HepG2 (cell line): ENCODE measurements around the gene FAAP100. TPM values are rescaled to one million over a fixed set of nuclear protein-coding genes. Genes with fewer than 3 reads are reported as not detected.

Source experiments
- ARID2 ChIP-seq: sonication (generic); formaldehyde crosslinking; IDR thresholded peaks from 2 replicates; pipeline ENCODE4 v1.8.1; 2022; ENCODE audit warnings: mild to moderate bottlenecking, missing genetic modification reagents, borderline replicate concordance
- BORCS8-MEF2B ChIP-seq: sonication (generic); formaldehyde crosslinking; IDR thresholded peaks from 2 replicates; pipeline ENCODE4 v1.8.0; 2022; ENCODE audit warnings: mild to moderate bottlenecking, missing genetic modification reagents
- GATA4 ChIP-seq: sonication (generic); IDR thresholded peaks from 2 replicates; pipeline ENCODE4 v1.6.1; 2016; ENCODE audit warnings: antibody characterized with exemption, low read depth, borderline replicate concordance
- HMG20B ChIP-seq: conservative IDR thresholded peaks from 2 replicates; pipeline ENCODE4 v1.6.1; 2016; ENCODE audit warnings: missing genetic modification reagents, missing compliant biosample characterization
- HNRNPH1 ChIP-seq: fragments of 200-400 bp; formaldehyde crosslinking; optimal IDR thresholded peaks from 2 replicates; pipeline ENCODE3; 2017; ENCODE audit warnings: mild to moderate bottlenecking, low read depth, low read length
- SPEN ChIP-seq: sonication (generic); formaldehyde crosslinking; IDR thresholded peaks from 2 replicates; pipeline ENCODE4 v1.5.1; 2020; ENCODE audit warnings: low read depth, mild to moderate bottlenecking, missing genetic modification reagents
- TBX2 ChIP-seq: sonication (generic); formaldehyde crosslinking; IDR thresholded peaks from 2 replicates; pipeline ENCODE4 v1.5.0; 2020; ENCODE audit warnings: missing genetic modification reagents, mild to moderate bottlenecking, borderline replicate concordance
- ZNF264 ChIP-seq: sonication (generic); formaldehyde crosslinking; IDR thresholded peaks from 2 replicates; pipeline ENCODE4 v1.4.0; 2020; ENCODE audit warnings: missing genetic modification reagents
- ZNF343 ChIP-seq: sonication (generic); formaldehyde crosslinking; IDR thresholded peaks from 2 replicates; pipeline ENCODE4 v1.4.0; 2020; ENCODE audit warnings: mild to moderate bottlenecking, missing genetic modification reagents
- ZNF468 ChIP-seq: sonication (generic); formaldehyde crosslinking; IDR thresholded peaks from 2 replicates; pipeline ENCODE4 v1.8.0; 2022; ENCODE audit warnings: mild to moderate bottlenecking, moderate library complexity, missing genetic modification reagents
- ZNF883 ChIP-seq: sonication (generic); formaldehyde crosslinking; IDR thresholded peaks from 2 replicates; pipeline ENCODE4 v1.5.1; 2020; ENCODE audit warnings: mild to moderate bottlenecking, missing genetic modification reagents; ENCODE audit errors: not compliant biosample characterization
- polyA plus RNA-seq, 8 experiments: library from polyadenylated mRNA; depleted of rRNA in 3 of 8; stranded (reverse) in 7 of 8; unstranded in 1 of 8; fragments of >200 nt; fragmentation: Illumina TruSeq in 4 of 8; extraction: Trizol in 4 of 8; gene quantifications; 2 replicates each; pipeline versions ENCODE4 v1.2.1 to v1.2.3, GENCODE V29; 2011 to 2016; ENCODE audit warnings: low read depth in 4 of 8, missing spikeins in 1 of 8, mixed read lengths in 1 of 8; ENCODE audit not compliant: insufficient read depth in 1 of 8
- total RNA-seq, 5 experiments: library from RNA; depleted of rRNA; stranded (reverse); fragments of >200 nt; fragmentation: Illumina TruSeq; extraction: Trizol; gene quantifications; 2 replicates each; pipeline ENCODE4 v1.2.3, GENCODE V29; 2016; ENCODE audit warnings: low read depth in 1 of 5
- TF ChIP-seq, protein P1 (sequence below): sonication (generic); formaldehyde crosslinking; IDR thresholded peaks from 2 replicates; pipeline ENCODE4 v1.4.0; 2020; ENCODE audit warnings: missing genetic modification reagents
- TF ChIP-seq, protein P2 (sequence below): sonication (generic); formaldehyde crosslinking; IDR thresholded peaks from 2 replicates; pipeline ENCODE4 v1.5.1; 2020; ENCODE audit warnings: mild to moderate bottlenecking, missing genetic modification reagents, moderate library complexity
- TF ChIP-seq, protein P3 (sequence below): conservative IDR thresholded peaks from 2 replicates; pipeline ENCODE4 v1.6.1; 2018; ENCODE audit warnings: missing genetic modification reagents
- TF ChIP-seq, protein P4 (sequence below): sonication (generic); formaldehyde crosslinking; IDR thresholded peaks from 2 replicates; pipeline ENCODE4 v1.5.1; 2020; ENCODE audit warnings: missing genetic modification reagents, mild to moderate bottlenecking, borderline replicate concordance
- TF ChIP-seq, protein P5 (sequence below): sonication (generic); formaldehyde crosslinking; IDR thresholded peaks from 2 replicates; pipeline ENCODE4 v1.5.0; 2020; ENCODE audit warnings: mild to moderate bottlenecking, missing genetic modification reagents

FAAP100 gene
- total and polyA plus RNA-seq, 2 of the 13 experiments (the other 11 are each of a cell fraction or from before 2014, with no cell fraction given), result 7.6 to 20.8 TPM

DNA sequence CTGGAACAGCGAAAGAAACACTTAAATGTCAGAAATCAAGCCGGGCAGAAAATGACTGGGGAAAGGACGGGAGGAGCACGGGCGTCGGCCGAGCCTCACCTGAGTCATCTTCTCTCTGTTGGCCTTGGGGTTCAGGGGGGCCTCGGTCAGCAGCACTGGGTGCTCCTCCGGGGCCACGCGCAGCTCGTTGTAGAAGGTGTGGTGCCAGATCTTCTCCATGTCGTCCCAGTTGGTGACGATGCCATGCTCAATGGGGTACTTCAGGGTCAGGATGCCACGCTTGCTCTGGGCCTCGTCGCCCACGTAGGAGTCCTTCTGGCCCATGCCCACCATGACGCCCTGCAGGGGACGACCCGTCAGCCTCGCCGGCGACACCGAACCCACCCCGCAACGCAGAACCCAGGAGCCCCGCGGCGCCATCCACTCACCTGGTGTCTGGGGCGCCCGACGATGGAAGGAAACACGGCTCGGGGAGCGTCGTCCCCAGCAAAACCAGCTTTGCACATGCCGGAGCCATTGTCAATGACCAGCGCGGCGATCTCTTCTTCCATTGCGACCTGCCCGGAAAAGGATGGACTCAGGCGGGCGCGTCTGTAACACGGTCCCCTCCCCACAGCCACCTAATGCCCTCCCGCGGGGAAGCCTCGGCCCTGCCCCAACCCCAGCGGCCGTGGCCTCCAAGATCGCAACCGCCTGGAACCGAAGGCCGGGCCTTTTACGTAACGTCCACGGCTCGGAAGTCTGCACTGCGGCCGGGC is 40.2 kb downstream of the FAAP100 start (continued):
- TF ChIP-seq, protein P1, sequence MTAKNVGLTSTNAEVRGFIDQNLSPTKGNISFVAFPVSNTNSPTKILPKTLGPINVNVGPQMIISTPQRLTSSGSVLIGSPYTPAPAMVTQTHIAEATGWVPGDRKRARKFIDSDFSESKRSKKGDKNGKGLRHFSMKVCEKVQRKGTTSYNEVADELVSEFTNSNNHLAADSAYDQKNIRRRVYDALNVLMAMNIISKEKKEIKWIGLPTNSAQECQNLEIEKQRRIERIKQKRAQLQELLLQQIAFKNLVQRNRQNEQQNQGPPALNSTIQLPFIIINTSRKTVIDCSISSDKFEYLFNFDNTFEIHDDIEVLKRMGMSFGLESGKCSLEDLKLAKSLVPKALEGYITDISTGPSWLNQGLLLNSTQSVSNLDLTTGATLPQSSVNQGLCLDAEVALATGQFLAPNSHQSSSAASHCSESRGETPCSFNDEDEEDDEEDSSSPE (CRISPR knock-in tag), result no peak
- peak; percentile 20; the same call in 1 of the 2 replicates for TF ChIP-seq SPEN
- 0 out of 2 replicates have a peak, but pooled peaks have one; percentile 39 for TF ChIP-seq ZNF343 (CRISPR knock-in tag)
- TF ChIP-seq TBX2 (CRISPR knock-in tag), result 0 out of 2 replicates have a peak, but pooled peaks have one; percentile 27
- TF ChIP-seq HNRNPH1, result peak; percentile 46
- peak; percentile 49 for TF ChIP-seq ZNF883 (CRISPR knock-in tag)
- no peak; the same call in 1 of the 2 replicates for TF ChIP-seq ZNF264 (CRISPR knock-in tag)
- TF ChIP-seq, protein P2, sequence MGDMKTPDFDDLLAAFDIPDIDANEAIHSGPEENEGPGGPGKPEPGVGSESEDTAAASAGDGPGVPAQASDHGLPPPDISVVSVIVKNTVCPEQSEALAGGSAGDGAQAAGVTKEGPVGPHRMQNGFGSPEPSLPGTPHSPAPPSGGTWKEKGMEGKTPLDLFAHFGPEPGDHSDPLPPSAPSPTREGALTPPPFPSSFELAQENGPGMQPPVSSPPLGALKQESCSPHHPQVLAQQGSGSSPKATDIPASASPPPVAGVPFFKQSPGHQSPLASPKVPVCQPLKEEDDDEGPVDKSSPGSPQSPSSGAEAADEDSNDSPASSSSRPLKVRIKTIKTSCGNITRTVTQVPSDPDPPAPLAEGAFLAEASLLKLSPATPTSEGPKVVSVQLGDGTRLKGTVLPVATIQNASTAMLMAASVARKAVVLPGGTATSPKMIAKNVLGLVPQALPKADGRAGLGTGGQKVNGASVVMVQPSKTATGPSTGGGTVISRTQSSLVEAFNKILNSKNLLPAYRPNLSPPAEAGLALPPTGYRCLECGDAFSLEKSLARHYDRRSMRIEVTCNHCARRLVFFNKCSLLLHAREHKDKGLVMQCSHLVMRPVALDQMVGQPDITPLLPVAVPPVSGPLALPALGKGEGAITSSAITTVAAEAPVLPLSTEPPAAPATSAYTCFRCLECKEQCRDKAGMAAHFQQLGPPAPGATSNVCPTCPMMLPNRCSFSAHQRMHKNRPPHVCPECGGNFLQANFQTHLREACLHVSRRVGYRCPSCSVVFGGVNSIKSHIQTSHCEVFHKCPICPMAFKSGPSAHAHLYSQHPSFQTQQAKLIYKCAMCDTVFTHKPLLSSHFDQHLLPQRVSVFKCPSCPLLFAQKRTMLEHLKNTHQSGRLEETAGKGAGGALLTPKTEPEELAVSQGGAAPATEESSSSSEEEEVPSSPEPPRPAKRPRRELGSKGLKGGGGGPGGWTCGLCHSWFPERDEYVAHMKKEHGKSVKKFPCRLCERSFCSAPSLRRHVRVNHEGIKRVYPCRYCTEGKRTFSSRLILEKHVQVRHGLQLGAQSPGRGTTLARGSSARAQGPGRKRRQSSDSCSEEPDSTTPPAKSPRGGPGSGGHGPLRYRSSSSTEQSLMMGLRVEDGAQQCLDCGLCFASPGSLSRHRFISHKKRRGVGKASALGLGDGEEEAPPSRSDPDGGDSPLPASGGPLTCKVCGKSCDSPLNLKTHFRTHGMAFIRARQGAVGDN (CRISPR knock-in tag), result peak; percentile 64
- TF ChIP-seq BORCS8-MEF2B (CRISPR knock-in tag), result no peak
- TF ChIP-seq, protein P3, sequence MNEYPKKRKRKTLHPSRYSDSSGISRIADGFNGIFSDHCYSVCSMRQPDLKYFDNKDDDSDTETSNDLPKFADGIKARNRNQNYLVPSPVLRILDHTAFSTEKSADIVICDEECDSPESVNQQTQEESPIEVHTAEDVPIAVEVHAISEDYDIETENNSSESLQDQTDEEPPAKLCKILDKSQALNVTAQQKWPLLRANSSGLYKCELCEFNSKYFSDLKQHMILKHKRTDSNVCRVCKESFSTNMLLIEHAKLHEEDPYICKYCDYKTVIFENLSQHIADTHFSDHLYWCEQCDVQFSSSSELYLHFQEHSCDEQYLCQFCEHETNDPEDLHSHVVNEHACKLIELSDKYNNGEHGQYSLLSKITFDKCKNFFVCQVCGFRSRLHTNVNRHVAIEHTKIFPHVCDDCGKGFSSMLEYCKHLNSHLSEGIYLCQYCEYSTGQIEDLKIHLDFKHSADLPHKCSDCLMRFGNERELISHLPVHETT, result no peak
- 0 out of 2 replicates have a peak, but pooled peaks have one; percentile 3 for TF ChIP-seq ZNF468 (CRISPR knock-in tag)
- peak; percentile 58 for TF ChIP-seq ARID2 (CRISPR knock-in tag)
- TF ChIP-seq, protein P4, sequence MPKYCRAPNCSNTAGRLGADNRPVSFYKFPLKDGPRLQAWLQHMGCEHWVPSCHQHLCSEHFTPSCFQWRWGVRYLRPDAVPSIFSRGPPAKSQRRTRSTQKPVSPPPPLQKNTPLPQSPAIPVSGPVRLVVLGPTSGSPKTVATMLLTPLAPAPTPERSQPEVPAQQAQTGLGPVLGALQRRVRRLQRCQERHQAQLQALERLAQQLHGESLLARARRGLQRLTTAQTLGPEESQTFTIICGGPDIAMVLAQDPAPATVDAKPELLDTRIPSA (CRISPR knock-in tag), result 0 out of 2 replicates have a peak, but pooled peaks have one; percentile 17
- TF ChIP-seq, protein P5, sequence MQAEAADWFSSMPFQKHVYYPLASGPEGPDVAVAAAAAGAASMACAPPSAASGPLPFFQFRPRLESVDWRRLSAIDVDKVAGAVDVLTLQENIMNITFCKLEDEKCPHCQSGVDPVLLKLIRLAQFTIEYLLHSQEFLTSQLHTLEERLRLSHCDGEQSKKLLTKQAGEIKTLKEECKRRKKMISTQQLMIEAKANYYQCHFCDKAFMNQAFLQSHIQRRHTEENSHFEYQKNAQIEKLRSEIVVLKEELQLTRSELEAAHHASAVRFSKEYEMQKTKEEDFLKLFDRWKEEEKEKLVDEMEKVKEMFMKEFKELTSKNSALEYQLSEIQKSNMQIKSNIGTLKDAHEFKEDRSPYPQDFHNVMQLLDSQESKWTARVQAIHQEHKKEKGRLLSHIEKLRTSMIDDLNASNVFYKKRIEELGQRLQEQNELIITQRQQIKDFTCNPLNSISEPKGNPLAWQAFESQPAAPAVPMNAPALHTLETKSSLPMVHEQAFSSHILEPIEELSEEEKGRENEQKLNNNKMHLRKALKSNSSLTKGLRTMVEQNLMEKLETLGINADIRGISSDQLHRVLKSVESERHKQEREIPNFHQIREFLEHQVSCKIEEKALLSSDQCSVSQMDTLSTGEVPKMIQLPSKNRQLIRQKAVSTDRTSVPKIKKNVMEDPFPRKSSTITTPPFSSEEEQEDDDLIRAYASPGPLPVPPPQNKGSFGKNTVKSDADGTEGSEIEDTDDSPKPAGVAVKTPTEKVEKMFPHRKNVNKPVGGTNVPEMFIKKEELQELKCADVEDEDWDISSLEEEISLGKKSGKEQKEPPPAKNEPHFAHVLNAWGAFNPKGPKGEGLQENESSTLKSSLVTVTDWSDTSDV (CRISPR knock-in tag), result no peak
- TF ChIP-seq GATA4, result 0 out of 2 replicates have a peak, but pooled peaks have one; percentile 5
- no peak for TF ChIP-seq HMG20B
